ENCODE data around the gene NCMAP. TPM values are rescaled to one million over a fixed set of nuclear protein-coding genes. Genes with fewer than 3 reads are reported as not detected.
"Not testable (repeated sequence)": the region's sequence is repeated elsewhere in the genome, so short reads cannot be mapped to it uniquely, and the experiment has no call there.

NCMAP gene
- polyA plus RNA-seq, 2 donors = 0.02 to 0.04 TPM

DNA sequence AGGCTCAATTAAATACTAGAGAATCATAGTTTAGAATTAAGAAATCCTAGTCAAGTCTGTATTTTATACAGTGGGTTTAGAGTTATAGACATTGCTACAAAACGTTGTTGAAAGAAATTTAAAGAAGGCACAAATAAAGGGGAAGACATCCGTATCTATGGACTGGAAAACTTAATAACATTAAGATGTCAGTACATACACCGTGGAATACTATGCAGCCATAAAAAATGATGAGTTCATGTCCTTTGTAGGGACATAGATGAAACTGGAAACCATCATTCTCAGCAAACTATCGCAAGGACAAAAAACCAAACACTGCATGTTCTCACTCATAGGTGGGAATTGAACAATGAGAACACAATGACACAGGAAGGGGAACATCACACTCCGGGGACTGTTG, 35.6 kb upstream of the NCMAP start:
- WGBS, 2 donors = 96 to 97% methylated on average over 5 of the region's 5 CpGs
- not testable (repeated sequence) for H3K4me1 ChIP-seq (ENCODE audit: control insufficient read depth in 2 of 2, insufficient read depth in 2 of 2, low read length in 1 of 2); H3K27ac ChIP-seq (ENCODE audit: low read depth in 2 of 2, low read length in 1 of 2); H3K9me3 ChIP-seq (ENCODE audit: control insufficient read depth in 2 of 2, insufficient read depth in 1 of 2, low read depth in 1 of 2, low read length in 1 of 2); H3K27me3 ChIP-seq (ENCODE audit: control insufficient read depth in 1 of 2, insufficient read depth in 2 of 2, low read length in 2 of 2); H3K36me3 ChIP-seq (ENCODE audit: control insufficient read depth in 2 of 2, insufficient read depth in 2 of 2, low read length in 1 of 2); H3K4me3 ChIP-seq (ENCODE audit: low read depth in 1 of 2, low read length in 2 of 2)

DNA sequence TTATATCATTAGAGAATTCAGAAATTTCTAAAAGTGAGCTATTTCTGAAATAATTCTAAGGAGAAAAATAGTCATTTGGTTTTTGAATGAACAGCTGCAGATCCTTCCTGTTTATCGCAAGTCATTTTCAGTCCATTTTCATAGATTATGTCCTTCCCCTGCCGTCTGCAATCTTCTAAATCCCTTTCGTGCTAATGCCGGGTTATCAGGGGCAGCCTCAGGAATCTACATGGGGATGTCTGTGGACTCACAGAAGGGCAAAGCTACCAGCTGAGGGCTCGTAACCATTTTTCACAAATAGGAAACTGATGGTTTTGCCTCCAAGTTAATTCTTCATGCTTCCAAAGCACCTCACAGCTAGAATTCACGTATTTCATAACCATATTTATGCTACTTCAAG, 30.3 kb upstream of the NCMAP start:
- Histone ChIP-seq H3K27me3 (ENCODE audit: control insufficient read depth in 1 of 2, insufficient read depth in 2 of 2, low read length in 2 of 2) (no peaks in the 10 kb centered on the region), H3K36me3 (ENCODE audit: control insufficient read depth in 2 of 2, insufficient read depth in 2 of 2, low read length in 1 of 2) (peaks cover 0 to 2% of the 10 kb centered on the region in 2 donors), H3K9me3 (ENCODE audit: control insufficient read depth in 2 of 2, insufficient read depth in 1 of 2, low read depth in 1 of 2, low read length in 1 of 2) (no peaks in the 10 kb centered on the region), H3K4me3 (ENCODE audit: low read depth in 1 of 2, low read length in 2 of 2) (no peak overlapping the region), H3K27ac (ENCODE audit: low read depth in 2 of 2, low read length in 1 of 2) (no peak overlapping the region), H3K4me1 (ENCODE audit: control insufficient read depth in 2 of 2, insufficient read depth in 2 of 2, low read length in 1 of 2) (no peaks in the 10 kb centered on the region)
- 88 to 92% methylated on average over 6 of the region's 6 CpGs for WGBS, 2 donors

DNA sequence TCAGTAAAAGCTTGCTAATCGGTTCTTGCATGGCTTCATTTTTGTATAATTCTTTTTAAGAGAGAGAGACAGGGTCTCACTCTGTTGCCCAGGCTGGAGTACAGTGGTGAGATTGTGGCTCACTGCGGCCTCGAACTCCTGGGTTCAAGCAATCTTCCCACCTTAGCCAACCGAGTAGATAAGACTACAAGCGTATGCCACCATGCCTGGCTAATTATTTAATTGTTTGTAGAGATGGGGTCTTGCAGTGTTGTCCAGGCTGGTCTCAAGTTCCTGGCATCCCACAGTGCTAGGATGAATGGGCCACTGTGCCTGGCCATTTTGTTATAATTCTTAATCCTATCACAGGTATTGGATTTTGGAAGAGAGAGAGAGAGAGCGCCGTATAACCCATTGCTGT, 29.8 kb upstream of the NCMAP start:
- H3K4me1 ChIP-seq (ENCODE audit: control insufficient read depth in 2 of 2, insufficient read depth in 2 of 2, low read length in 1 of 2) = no peaks in the 10 kb centered on the region
- no peak overlapping the region for H3K27ac ChIP-seq (ENCODE audit: low read depth in 2 of 2, low read length in 1 of 2)
- H3K4me3 ChIP-seq (ENCODE audit: low read depth in 1 of 2, low read length in 2 of 2) = no peak overlapping the region
- H3K27me3 ChIP-seq (ENCODE audit: control insufficient read depth in 1 of 2, insufficient read depth in 2 of 2, low read length in 2 of 2) = no peaks in the 10 kb centered on the region
- no peaks in the 10 kb centered on the region for H3K9me3 ChIP-seq (ENCODE audit: control insufficient read depth in 2 of 2, insufficient read depth in 1 of 2, low read depth in 1 of 2, low read length in 1 of 2)
- peaks cover 0 to 2% of the 10 kb centered on the region in 2 donors for H3K36me3 ChIP-seq (ENCODE audit: control insufficient read depth in 2 of 2, insufficient read depth in 2 of 2, low read length in 1 of 2)
- WGBS, 2 donors = 84 to 87% methylated on average over 7 of the region's 7 CpGs

DNA sequence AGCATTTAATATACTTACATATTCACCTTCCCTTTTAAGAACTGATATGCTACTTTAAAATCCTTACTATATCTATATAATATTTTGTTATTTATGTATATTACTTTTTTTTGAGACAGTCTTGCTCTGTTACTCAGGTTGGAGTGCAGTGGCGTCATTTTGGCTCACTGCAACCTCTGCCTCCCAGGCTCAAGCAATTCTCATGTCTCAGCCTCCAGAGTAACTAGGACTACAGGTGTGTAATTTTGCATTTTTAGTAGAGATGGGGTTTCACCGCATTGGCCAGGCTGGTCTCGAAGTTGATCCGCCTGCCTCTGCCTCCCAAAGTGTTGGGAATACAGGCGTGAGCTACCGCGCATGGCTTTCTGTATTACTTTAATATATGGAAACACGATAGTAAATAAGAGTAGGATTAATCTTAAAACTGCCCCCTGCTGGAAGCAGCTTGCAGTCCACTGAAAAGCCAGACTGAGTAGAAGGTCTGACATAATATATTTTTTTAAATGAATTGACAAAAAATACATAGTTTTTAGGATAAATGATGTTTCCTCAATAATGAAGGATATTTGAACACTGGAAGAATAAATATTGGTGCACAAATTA, 28.8 kb upstream of the NCMAP start:
- H3K9me3 ChIP-seq (ENCODE audit: control insufficient read depth in 2 of 2, insufficient read depth in 1 of 2, low read depth in 1 of 2, low read length in 1 of 2) = no peaks in the 10 kb centered on the region
- H3K27me3 ChIP-seq (ENCODE audit: control insufficient read depth in 1 of 2, insufficient read depth in 2 of 2, low read length in 2 of 2) = no peaks in the 10 kb centered on the region
- no peak overlapping the region for H3K27ac ChIP-seq (ENCODE audit: low read depth in 2 of 2, low read length in 1 of 2)
- no peak overlapping the region for H3K4me3 ChIP-seq (ENCODE audit: low read depth in 1 of 2, low read length in 2 of 2)
- peaks cover 0 to 2% of the 10 kb centered on the region in 2 donors for H3K36me3 ChIP-seq (ENCODE audit: control insufficient read depth in 2 of 2, insufficient read depth in 2 of 2, low read length in 1 of 2)
- 83 to 87% methylated on average over 8 of the region's 8 CpGs for WGBS, 2 donors
- H3K4me1 ChIP-seq (ENCODE audit: control insufficient read depth in 2 of 2, insufficient read depth in 2 of 2, low read length in 1 of 2) = no peaks in the 10 kb centered on the region

DNA sequence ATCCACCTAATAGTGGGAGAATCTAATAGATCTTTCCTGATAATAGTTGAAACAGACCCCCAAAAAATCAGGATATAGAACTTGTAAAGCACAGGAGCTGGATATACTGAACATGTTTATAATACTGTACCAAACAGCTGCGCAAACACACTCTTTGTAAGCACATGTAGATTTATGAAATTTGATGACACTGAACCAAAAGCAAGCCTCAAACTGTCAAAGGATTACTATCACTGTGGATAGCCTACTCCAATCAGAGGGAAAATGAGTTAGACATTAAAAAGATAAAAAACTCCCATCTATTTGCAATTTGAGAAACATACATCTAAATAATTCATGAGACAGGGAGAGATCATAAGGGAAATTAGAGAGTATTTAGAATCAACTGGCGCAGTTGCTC, 27.1 kb upstream of the NCMAP start:
- no peaks in the 10 kb centered on the region for H3K4me1 ChIP-seq (ENCODE audit: control insufficient read depth in 2 of 2, insufficient read depth in 2 of 2, low read length in 1 of 2)
- no peaks in the 10 kb centered on the region for H3K27me3 ChIP-seq (ENCODE audit: control insufficient read depth in 1 of 2, insufficient read depth in 2 of 2, low read length in 2 of 2)
- no peak overlapping the region for H3K27ac ChIP-seq (ENCODE audit: low read depth in 2 of 2, low read length in 1 of 2)
- H3K4me3 ChIP-seq (ENCODE audit: low read depth in 1 of 2, low read length in 2 of 2) = no peak overlapping the region
- WGBS, 2 donors = 95% methylated on average over 2 of the region's 2 CpGs
- H3K36me3 ChIP-seq (ENCODE audit: control insufficient read depth in 2 of 2, insufficient read depth in 2 of 2, low read length in 1 of 2) = peaks cover 0 to 2% of the 10 kb centered on the region in 2 donors
- no peaks in the 10 kb centered on the region for H3K9me3 ChIP-seq (ENCODE audit: control insufficient read depth in 2 of 2, insufficient read depth in 1 of 2, low read depth in 1 of 2, low read length in 1 of 2)

DNA sequence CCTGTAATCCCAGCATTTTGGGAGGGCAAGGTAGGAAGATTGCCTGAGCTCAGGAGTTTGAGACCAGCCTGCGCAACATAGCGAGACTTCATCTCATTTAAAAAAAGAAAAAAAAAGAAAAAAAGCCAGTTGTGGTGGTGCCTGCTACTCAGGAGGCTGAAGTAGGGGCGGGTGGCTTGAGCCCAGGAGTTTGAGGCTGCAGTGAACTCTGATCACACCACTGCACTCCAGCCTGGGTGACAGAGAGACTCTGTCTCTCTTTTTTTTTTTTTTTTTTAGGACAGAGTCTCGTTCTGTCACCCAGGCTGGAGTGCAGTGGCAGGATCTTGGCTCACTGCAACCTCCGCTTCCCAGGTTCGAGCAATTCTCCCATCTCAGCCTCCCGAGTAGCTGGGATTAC, 26.6 kb upstream of the NCMAP start:
- not testable (repeated sequence) for H3K9me3 ChIP-seq (ENCODE audit: control insufficient read depth in 2 of 2, insufficient read depth in 1 of 2, low read depth in 1 of 2, low read length in 1 of 2); H3K4me1 ChIP-seq (ENCODE audit: control insufficient read depth in 2 of 2, insufficient read depth in 2 of 2, low read length in 1 of 2); H3K4me3 ChIP-seq (ENCODE audit: low read depth in 1 of 2, low read length in 2 of 2); H3K27ac ChIP-seq (ENCODE audit: low read depth in 2 of 2, low read length in 1 of 2); H3K27me3 ChIP-seq (ENCODE audit: control insufficient read depth in 1 of 2, insufficient read depth in 2 of 2, low read length in 2 of 2); H3K36me3 ChIP-seq (ENCODE audit: control insufficient read depth in 2 of 2, insufficient read depth in 2 of 2, low read length in 1 of 2)
- WGBS, 2 donors = 95 to 98% methylated on average over 6 to 7 of the region's 7 CpGs

DNA sequence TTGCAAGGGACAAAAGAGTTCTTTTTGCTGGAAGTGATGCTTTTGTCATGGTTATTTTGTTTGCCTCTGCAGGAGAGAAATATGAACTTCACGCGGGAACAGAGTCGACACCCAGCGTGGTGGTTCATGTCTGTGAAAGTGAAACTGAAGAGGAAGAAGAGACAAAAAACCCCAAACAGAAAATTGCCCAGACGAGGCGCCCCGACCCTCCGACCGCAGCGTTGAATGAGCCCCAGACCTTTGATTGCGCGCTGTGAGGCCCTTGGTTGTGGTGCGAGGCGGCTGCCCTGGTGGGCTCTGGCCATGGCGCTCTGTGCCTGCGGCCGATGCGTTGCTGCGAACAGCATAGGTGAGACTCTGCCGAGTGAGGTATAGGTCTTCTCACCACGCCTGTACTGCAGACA, 20.9 kb upstream of the NCMAP start:
- peaks cover 2 to 8% of the 10 kb centered on the region in 2 donors for H3K36me3 ChIP-seq (ENCODE audit: control insufficient read depth in 2 of 2, insufficient read depth in 2 of 2, low read length in 1 of 2)
- H3K27me3 ChIP-seq (ENCODE audit: control insufficient read depth in 1 of 2, insufficient read depth in 2 of 2, low read length in 2 of 2) = no peaks in the 10 kb centered on the region
- H3K27ac ChIP-seq (ENCODE audit: low read depth in 2 of 2, low read length in 1 of 2) = peak overlapping the region; percentile 51 to 70
- H3K4me1 ChIP-seq (ENCODE audit: control insufficient read depth in 2 of 2, insufficient read depth in 2 of 2, low read length in 1 of 2) = no peaks in the 10 kb centered on the region
- WGBS, 2 donors = 68 to 80% methylated on average over 21 of the region's 21 CpGs
- no peaks in the 10 kb centered on the region for H3K9me3 ChIP-seq (ENCODE audit: control insufficient read depth in 2 of 2, insufficient read depth in 1 of 2, low read depth in 1 of 2, low read length in 1 of 2)
- H3K4me3 ChIP-seq (ENCODE audit: low read depth in 1 of 2, low read length in 2 of 2) = peak overlapping the region in 1 of 2 donors; percentile 14

DNA sequence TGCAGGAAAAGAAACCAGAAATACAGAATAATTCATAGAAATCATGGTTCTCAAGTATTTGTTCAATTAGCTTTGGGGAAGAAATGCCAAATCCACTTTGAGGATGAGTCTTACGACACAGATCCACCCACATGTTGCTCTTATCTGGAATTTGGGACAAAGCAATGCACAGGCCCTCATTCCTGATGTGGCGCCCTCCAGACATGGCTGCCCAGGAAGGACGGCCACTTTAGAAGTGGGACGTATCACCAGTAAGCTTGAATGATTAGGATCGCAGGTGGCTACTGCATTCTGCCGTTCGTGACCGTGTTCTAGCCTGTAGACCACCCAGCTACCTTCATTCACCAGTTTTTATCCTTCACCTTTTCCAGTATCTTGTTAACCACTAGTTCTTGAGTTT, 20.1 kb upstream of the NCMAP start:
- Histone ChIP-seq H3K4me3 (ENCODE audit: low read depth in 1 of 2, low read length in 2 of 2) (no peak overlapping the region), H3K4me1 (ENCODE audit: control insufficient read depth in 2 of 2, insufficient read depth in 2 of 2, low read length in 1 of 2) (no peaks in the 10 kb centered on the region), H3K27me3 (ENCODE audit: control insufficient read depth in 1 of 2, insufficient read depth in 2 of 2, low read length in 2 of 2) (no peaks in the 10 kb centered on the region), H3K27ac (ENCODE audit: low read depth in 2 of 2, low read length in 1 of 2) (peak overlapping the region in 1 of 2 donors; percentile 1), H3K9me3 (ENCODE audit: control insufficient read depth in 2 of 2, insufficient read depth in 1 of 2, low read depth in 1 of 2, low read length in 1 of 2) (no peaks in the 10 kb centered on the region), H3K36me3 (ENCODE audit: control insufficient read depth in 2 of 2, insufficient read depth in 2 of 2, low read length in 1 of 2) (peaks cover 2 to 8% of the 10 kb centered on the region in 2 donors)
- 85 to 89% methylated on average over 8 of the region's 8 CpGs for WGBS, 2 donors

DNA sequence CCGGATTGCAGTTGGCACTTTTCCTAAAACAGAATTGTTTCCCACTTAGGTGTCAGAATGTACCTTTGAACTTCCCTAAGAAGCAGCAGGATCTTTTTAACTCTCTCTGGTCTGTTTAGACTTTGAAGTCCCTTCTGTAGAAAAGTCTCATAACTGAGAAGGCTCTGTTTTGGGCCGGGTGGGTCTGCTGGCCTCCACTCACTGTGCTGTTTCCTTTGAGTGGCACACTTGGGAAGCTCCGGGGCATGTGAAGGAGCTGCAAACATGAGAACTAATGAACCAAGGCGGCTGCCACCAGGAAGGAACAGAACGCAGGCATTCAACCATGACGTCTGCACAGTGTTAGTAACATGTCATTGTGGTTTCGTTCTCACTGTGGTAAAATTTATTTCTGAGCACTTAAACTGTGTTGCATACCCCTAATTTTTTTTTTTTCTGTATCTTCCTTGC, 19.5 kb upstream of the NCMAP start:
- H3K9me3 ChIP-seq (ENCODE audit: control insufficient read depth in 2 of 2, insufficient read depth in 1 of 2, low read depth in 1 of 2, low read length in 1 of 2) = no peaks in the 10 kb centered on the region
- no peaks in the 10 kb centered on the region for H3K4me1 ChIP-seq (ENCODE audit: control insufficient read depth in 2 of 2, insufficient read depth in 2 of 2, low read length in 1 of 2)
- H3K27ac ChIP-seq (ENCODE audit: low read depth in 2 of 2, low read length in 1 of 2) = no peak overlapping the region
- H3K27me3 ChIP-seq (ENCODE audit: control insufficient read depth in 1 of 2, insufficient read depth in 2 of 2, low read length in 2 of 2) = no peaks in the 10 kb centered on the region
- 40 to 45% methylated on average over 7 of the region's 7 CpGs for WGBS, 2 donors
- no peak overlapping the region for H3K4me3 ChIP-seq (ENCODE audit: low read depth in 1 of 2, low read length in 2 of 2)
- peaks cover 2 to 8% of the 10 kb centered on the region in 2 donors for H3K36me3 ChIP-seq (ENCODE audit: control insufficient read depth in 2 of 2, insufficient read depth in 2 of 2, low read length in 1 of 2)
